CD1c-positive myeloid dendritic cell (primary cell): ENCODE measurements around the gene ACER3.

Experiments
- DNase-seq: peaks from one replicate; pipeline ENCODE4 v3.0.0-alpha.2; 2016; ENCODE audit errors: extremely low spot score

The ACER3 gene

DNA sequence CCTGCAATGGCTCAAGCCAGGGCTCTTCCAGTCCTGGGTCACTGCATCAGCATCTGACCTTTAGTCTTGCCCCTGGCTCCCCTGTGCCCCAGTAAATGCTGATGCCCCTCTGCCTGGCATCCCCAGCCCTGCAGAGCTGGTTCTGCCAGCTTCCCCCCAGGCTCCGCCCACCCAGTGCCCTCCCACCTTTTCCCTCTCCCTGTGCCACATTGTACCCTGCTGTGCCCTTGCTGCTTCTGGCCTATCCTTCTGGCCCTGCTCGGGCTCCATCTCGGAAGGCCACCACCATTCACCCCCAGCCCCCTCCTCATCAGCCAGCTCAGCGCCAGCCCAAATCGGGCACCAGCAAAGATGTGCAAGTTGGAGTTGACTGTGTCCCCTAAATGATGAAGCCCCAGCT is 213.5 kb downstream of the ACER3 start:
- DNase-seq = no peak

DNA sequence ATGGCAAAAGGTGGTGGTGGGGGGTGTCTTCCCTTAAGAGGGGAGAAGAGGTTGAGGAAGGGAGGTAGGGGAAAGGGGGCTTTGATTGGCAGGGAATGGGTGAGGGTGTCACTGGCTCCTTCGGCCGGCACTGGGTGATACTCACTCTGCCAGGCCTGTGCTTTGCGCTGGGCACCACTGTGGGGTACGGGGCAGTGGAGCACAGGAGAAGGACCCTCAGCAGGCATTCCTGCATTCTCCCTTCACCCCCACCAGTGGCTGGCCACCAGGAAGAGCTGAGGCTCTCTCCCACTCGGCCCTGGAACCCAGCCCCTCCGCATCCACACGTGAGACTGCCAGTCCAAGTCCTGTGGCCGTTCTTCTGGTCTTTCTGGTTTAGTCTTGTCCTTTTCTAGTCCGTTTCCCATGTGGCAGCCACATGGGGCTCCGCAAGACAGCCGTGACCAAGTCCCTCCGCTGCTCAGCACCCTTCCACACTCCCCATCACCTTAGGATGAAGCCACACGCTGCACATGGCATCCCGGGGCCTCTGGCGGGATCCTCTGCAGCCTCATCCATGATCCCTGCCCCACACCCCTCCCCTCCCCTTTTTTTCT is 214.0 kb downstream of the ACER3 start:
- no peak for DNase-seq

DNA sequence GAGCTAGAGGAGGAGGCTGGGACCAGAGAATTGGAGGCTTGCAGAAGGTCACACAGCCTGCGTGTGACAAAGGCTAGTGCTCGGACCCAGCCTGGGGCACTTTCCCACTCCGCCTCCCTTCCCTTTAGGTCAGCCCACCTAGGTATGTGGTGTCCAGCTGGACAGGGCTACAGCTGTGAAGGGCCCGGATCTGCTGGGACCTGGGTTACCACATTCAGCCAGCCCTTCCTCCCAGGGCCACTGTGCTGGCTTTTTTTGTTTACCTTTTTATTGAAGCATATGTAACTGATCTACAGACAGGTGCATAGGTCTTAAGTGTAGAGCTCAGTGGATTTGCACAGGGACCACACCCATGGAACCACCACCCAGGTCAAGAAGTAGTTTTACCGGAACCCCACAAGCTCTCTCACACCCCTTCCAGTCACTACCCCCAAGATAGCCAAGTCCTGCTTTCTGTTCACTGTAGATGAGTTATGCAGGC is 214.7 kb downstream of the ACER3 start:
- no peak for DNase-seq
